ENCODE results near the gene NOTCH1.

DNA sequence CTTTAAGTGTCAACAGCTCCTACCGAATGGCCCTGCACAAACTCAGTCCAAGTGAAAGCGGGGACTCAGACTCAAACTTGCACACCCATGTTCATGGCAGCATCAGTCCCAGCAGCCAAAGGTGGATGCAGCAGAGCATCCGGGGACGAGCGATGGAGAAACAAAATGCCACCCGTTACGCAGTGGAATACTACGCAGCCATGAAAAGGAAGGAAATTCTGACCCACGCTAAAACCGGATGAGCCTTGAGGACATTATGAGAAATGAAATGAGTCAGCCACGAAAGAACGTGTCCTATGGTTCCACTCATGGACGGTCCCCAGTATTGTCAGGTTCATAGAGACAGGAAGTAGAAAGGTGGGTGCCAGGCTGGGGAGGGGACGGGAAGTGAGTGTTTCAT, 48.6 kb upstream of the NOTCH1 start:
- TF ChIP-seq ZZZ3 (CRISPR knock-in tag; IDR thresholded peaks at IDR 0.05; ENCODE audit: borderline replicate concordance): no peak
- TF ChIP-seq, protein P1, sequence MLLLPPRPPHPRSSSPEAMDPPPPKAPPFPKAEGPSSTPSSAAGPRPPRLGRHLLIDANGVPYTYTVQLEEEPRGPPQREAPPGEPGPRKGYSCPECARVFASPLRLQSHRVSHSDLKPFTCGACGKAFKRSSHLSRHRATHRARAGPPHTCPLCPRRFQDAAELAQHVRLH (CRISPR knock-in tag; IDR thresholded peaks at IDR 0.05; ENCODE audit: borderline replicate concordance, low read depth): no peak
- TF ChIP-seq, protein P2, sequence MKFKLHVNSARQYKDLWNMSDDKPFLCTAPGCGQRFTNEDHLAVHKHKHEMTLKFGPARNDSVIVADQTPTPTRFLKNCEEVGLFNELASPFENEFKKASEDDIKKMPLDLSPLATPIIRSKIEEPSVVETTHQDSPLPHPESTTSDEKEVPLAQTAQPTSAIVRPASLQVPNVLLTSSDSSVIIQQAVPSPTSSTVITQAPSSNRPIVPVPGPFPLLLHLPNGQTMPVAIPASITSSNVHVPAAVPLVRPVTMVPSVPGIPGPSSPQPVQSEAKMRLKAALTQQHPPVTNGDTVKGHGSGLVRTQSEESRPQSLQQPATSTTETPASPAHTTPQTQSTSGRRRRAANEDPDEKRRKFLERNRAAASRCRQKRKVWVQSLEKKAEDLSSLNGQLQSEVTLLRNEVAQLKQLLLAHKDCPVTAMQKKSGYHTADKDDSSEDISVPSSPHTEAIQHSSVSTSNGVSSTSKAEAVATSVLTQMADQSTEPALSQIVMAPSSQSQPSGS (CRISPR knock-in tag; IDR thresholded peaks at IDR 0.05): no peak
- no peak for TF ChIP-seq MTF1 (CRISPR knock-in tag; IDR thresholded peaks at IDR 0.05)
- TF ChIP-seq, protein P3, sequence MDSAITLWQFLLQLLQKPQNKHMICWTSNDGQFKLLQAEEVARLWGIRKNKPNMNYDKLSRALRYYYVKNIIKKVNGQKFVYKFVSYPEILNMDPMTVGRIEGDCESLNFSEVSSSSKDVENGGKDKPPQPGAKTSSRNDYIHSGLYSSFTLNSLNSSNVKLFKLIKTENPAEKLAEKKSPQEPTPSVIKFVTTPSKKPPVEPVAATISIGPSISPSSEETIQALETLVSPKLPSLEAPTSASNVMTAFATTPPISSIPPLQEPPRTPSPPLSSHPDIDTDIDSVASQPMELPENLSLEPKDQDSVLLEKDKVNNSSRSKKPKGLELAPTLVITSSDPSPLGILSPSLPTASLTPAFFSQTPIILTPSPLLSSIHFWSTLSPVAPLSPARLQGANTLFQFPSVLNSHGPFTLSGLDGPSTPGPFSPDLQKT (CRISPR knock-in tag; IDR thresholded peaks at IDR 0.05; ENCODE audit: borderline replicate concordance): no peak
- TF ChIP-seq, protein P4, sequence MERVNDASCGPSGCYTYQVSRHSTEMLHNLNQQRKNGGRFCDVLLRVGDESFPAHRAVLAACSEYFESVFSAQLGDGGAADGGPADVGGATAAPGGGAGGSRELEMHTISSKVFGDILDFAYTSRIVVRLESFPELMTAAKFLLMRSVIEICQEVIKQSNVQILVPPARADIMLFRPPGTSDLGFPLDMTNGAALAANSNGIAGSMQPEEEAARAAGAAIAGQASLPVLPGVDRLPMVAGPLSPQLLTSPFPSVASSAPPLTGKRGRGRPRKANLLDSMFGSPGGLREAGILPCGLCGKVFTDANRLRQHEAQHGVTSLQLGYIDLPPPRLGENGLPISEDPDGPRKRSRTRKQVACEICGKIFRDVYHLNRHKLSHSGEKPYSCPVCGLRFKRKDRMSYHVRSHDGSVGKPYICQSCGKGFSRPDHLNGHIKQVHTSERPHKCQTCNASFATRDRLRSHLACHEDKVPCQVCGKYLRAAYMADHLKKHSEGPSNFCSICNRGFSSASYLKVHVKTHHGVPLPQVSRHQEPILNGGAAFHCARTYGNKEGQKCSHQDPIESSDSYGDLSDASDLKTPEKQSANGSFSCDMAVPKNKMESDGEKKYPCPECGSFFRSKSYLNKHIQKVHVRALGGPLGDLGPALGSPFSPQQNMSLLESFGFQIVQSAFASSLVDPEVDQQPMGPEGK (CRISPR knock-in tag; IDR thresholded peaks at IDR 0.05): no peak
- no peak for TF ChIP-seq THYN1 (CRISPR knock-in tag; IDR thresholded peaks at IDR 0.05; ENCODE audit: borderline replicate concordance, low read depth)
- no peak for TF ChIP-seq ATM (IDR thresholded peaks at IDR 0.05; ENCODE audit: borderline replicate concordance)
